ENCODE results near the gene EZR.
"Not testable (repeated sequence)": the region's sequence is repeated elsewhere in the genome, so short reads cannot be mapped to it uniquely, and the experiment has no call there.

EZR gene

DNA sequence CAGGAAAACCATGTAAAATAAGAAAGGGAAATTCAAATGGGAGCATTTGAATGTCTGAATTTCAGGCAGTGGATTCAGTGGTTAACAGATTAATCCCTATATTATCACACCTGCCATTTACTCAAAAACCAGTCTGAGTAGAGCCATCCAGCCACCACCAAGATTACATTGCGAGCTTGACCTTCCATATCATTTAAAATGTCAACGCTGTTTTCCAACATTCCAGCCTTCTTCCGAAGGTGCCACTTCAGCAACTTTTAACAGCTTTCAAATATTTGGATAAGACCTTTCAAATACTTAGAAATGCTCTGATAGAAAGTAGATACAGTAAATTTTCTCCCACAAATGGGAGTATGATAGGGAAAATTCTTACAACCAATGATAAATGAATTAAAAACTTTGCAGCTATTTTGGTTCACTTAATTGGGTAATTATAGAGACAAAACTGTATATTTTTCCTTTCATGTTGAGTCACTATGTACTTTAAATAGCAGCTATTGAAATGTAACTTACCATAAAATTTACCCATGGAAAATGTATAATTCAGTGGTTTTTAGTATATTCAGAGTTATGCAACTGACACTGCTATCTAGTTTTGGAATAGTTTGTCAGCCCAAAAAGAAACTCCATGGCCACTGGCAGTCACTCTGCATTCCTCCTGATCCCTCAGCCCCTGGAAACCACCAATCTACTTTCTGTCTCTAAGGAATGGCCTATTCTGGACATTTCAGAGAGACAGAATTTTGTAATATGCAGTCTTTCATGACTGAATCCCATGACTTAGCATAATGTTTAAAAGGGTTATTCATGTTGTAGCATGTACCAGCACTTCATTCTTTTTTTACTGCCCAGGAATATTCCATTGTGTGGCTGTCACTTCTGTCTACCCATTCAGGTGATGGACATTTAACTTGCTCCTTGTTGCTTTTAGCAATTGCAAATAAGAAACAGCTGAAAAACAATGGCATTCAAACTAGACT is 21.5 kb downstream of the EZR start:
- no peak for DNase-seq (ENCODE audit: low read depth, low spot score)

GRCh38 chr6:158796353-158796752 is 22.8 kb downstream of the EZR start:
- DNase-seq (ENCODE audit: low read depth, low spot score) = no peak

DNA sequence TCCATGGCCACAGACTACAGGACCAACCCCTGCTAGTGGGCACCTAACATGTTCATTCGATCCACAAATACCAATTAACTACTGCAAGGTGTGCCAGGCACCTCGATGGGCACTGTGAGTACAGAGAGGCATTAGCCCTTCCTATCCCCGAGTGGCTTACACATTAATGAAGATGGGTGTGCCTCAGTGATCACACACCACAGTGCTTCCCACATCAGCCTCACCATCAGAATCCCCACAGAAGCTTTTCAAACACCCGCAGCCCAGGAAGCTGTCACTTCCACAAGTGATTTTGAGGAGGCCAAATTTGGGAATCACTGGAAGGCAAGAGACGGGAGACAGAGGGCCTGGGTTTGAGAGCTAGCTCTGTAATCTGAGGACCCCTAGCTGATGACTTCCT is 23.7 kb downstream of the EZR start:
- DNase-seq (ENCODE audit: low read depth, low spot score) = no peak

DNA sequence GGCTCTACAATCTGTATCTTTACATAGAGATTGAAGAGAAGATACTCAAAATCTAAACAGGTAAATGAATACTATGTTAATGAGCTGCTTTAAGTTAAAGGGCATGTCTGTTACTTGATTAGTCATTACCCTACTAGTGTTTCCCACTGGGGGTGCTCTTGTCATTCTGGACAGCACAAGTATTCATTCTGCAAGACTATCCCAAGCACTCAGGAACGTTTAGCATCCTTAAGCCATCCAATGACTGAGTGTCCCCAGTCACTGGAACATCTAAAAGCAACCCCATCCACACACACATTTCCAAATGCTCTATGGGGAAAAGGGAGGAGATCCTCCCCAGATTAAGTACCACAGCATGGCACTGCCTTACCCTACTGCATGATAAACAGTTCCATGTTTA is 25.7 kb downstream of the EZR start:
- no peak for DNase-seq (ENCODE audit: low read depth, low spot score)

DNA sequence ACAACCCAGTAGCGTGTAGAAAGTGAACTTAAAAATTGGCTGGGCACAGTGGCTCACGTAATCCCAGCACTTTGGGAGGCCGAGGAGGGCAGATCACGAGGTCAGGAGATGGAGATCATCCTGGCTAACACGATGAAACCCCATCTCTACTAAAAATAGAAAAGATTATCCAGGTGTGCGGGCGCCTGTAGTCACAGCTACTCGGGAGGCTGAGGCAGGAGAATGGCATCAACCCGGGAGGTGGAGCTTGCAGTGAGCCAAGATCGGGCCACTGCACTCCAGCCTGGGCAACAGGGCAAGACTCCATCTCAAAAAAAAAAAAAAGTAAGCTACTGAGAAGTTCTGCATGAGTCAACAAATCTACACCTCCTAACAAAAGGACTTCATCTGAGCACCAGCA is 26.7 kb downstream of the EZR start:
- DNase-seq (ENCODE audit: low read depth, low spot score) = not testable (repeated sequence)

DNA sequence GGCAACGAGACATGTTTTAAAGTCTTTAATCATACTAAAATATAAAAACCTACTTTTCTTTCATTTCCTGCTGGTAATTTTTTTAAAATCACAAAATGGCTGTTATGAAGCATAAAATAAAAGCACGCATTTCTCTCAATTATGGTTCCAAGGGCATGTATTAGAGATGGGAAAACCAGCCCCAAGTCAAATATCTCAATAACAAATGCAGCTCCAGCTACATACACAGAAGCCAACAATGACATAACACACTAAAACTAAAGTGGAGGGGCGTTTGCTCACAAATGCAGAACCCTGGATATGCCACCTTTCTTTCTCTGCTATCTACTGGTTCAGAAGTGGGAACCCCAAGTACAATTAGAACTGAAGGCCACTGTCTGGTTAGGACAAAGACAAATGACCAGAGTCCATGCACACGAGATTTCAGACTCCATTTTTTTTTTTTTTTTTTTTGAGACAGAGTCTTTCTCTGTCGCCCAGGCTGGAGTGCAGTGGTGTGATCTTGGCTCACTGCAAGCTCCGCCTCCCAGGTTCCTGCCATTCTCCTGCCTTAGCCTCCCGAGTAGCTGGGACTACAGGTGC is 27.8 kb downstream of the EZR start:
- DNase-seq (ENCODE audit: low read depth, low spot score) = no peak

GRCh38 chr6:158789115-158789917 is 29.9 kb downstream of the EZR start:
- no peak for DNase-seq (ENCODE audit: low read depth, low spot score)

- DNase-seq (ENCODE audit: low read depth, low spot score) = no peak
Observed at GRCh38 chr6:158787395-158787794, 31.8 kb downstream of the EZR start.

- DNase-seq (ENCODE audit: low read depth, low spot score) = no peak
Observed at GRCh38 chr6:158786645-158787304, 32.4 kb downstream of the EZR start.

DNA sequence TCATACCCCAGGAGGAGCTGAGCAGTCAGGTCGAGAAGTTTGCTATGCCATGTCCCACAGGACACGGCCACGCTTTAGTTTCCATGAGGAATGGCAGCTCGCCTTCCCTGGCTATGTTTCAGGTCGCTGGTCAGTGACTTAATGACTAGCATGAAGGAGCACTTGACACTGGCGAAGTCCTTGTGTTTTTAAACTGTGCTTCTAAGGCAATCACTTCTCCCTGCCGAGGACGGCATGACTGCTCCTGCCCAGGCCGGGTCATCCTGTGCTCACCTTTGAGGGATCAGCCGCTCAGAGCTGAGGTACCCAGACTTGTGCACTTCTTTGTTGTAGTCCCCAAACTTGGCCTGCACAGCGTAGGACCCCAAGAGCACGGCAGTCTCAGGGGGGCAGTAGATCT is 34.1 kb downstream of the EZR start:
- DNase-seq (ENCODE audit: low read depth, low spot score) = no peak

- DNase-seq (ENCODE audit: low read depth, low spot score) = no peak
Observed at GRCh38 chr6:158784505-158784904, 34.7 kb downstream of the EZR start.

DNA sequence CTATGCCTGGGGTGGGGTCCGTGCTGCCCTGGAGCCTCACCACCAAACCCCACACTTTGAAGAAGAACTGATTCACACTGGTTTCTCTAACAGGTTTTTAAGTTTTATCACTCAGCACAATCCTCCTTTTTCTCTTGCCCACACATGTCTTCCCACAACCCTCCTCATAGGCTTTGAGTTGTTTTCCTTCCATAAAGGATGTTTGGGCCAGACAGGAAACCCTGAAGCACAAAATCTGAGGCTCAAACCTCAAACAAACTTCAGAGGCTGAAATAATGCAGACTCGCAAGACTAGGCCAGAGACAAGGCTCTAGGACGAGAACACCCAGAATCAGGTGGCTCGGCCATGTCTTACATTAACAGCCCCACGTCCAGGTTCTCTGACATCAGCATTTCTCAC is 35.3 kb downstream of the EZR start:
- DNase-seq (ENCODE audit: low read depth, low spot score) = no peak

- no peak for DNase-seq (ENCODE audit: low read depth, low spot score)
Observed at GRCh38 chr6:158783167-158783450, 36.1 kb downstream of the EZR start.

DNA sequence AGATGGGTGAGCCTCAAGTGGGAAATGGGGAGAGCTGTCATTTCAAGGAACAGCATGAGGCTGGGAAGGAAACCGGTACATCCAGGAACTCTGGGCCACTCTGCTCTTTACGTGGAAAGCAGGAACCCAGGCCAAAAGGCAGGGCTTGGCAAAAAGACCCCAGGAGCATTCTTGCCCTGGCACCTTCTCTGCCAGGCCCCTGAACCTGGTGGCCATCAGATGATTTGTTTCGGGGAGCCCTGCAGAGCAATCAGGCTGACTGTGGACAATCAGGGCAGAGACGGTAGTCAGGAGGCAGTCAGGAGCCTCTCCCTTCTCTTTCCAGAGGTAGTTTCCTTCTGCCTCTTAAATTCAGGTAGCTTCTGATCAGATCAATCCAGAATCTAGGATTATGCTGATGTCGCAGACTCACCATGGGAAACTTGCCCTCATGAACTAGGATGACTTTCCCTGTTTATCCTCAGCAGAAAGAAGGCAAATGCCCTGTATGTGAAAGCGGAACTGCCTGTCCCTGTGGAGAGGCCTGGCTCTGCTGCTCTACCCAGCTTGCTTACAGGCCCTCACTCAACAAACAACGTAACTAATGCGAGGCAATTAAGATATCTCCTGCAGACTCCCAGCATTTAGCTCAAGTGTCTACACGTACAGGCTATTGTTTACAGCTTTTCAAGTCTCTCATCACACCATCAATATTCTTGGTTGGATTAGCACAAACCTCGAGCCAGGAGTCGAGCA is 36.6 kb downstream of the EZR start:
- DNase-seq (ENCODE audit: low read depth, low spot score) = no peak

DNA sequence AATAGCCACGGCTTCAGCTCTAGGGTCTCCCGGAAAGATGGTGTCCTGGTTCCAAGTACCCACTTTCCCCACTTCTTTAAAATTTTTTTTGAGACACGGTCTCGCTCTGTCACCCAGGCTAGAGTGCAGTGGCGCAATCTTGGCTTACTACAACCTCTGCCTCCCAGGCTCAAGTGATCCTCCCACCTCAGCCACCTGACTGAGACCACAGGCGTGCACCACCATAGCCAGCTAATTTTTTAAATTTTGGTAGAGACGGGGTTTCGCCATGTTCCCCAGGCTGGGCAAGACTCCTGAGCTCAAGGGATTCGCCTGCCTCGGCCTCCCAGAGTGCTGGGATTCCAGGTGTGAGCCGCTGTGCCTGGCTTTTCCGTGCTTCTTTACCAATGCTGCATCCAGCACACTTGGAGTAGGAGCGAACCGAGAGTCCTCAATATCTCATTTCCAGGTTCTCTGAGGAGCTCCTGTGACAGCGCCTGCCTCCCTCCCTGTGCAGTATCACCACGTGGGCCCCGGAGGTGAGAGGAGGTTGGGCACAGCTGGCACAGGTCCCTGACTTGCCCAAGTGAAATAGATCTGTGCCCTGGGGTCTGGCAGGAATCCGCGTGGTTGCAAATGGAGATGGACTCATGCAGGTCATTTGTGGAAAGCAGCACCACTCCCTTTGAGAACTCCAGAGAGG is 37.3 kb downstream of the EZR start:
- no peak for DNase-seq (ENCODE audit: low read depth, low spot score)

GRCh38 chr6:158780988-158781691 is 38.0 kb downstream of the EZR start:
- no peak for DNase-seq (ENCODE audit: low read depth, low spot score)

- DNase-seq (ENCODE audit: low read depth, low spot score) = no peak
Observed at GRCh38 chr6:158780246-158780884, 38.8 kb downstream of the EZR start.

GRCh38 chr6:158778005-158778527 is 41.1 kb downstream of the EZR start:
- no peak for DNase-seq (ENCODE audit: low read depth, low spot score)

- no peak for DNase-seq (ENCODE audit: low read depth, low spot score)
Observed at GRCh38 chr6:158777510-158777909, 41.7 kb downstream of the EZR start.

All from smooth muscle cell of the brain vasculature (primary cell).